Osteoblast (primary cell): Measurements from ENCODE around the gene TEX14. TPM values are rescaled to one million over a fixed set of nuclear protein-coding genes. Genes with fewer than 3 reads are reported as not detected.

Experiments
- DNase-seq: peaks from one replicate; pipeline ENCODE4 v3.0.0; 2011; ENCODE audit warnings: low spot score, mixed read lengths; ENCODE audit not compliant: insufficient read length; ENCODE audit errors: missing footprints
- H2AFZ ChIP-seq: 2 replicates; pipeline ENCODE4 v1.6.0; 2011; ENCODE audit warnings: mild to moderate bottlenecking, low read length
- H3K27ac ChIP-seq: 2 replicates; pipeline ENCODE4 v1.5.1; 2011; ENCODE audit warnings: mild to moderate bottlenecking, low read depth, low read length, moderate library complexity
- H3K27me3 ChIP-seq: 2 replicates; pipeline ENCODE4 v1.6.0; 2012; ENCODE audit warnings: mild to moderate bottlenecking, control low read depth, inconsistent platforms, low read length, moderate library complexity; ENCODE audit not compliant: insufficient read depth
- H3K36me3 ChIP-seq: 2 replicates; pipeline ENCODE4 v1.5.1; 2011; ENCODE audit warnings: mild to moderate bottlenecking, low read length, control low read depth, moderate library complexity; ENCODE audit not compliant: insufficient read depth
- H3K4me1 ChIP-seq: 2 replicates; pipeline ENCODE4 v1.5.1; 2011; ENCODE audit warnings: mild to moderate bottlenecking, low read length, control low read depth, moderate library complexity; ENCODE audit not compliant: insufficient read depth
- H3K4me2 ChIP-seq: 2 replicates; pipeline ENCODE4 v1.6.0; 2011; ENCODE audit warnings: mild to moderate bottlenecking, low read length; ENCODE audit not compliant: insufficient read depth
- H3K4me3 ChIP-seq: fragments of 200-600 bp; sonication (generic); 3 replicates; pipeline ENCODE4 v1.5.1; 2012; ENCODE audit warnings: mild to moderate bottlenecking, low read length, inconsistent platforms; ENCODE audit not compliant: insufficient read depth
- H3K79me2 ChIP-seq: 2 replicates; pipeline ENCODE4 v1.6.0; 2012; ENCODE audit warnings: mild to moderate bottlenecking, low read length, control low read depth, inconsistent platforms; ENCODE audit not compliant: insufficient read depth
- H3K9me3 ChIP-seq: 2 replicates; pipeline ENCODE4 v1.5.1; 2011; ENCODE audit warnings: low read depth, low read length, control low read depth
- H4K20me1 ChIP-seq: 2 replicates; pipeline ENCODE4 v1.6.0; 2012; ENCODE audit warnings: mild to moderate bottlenecking, low read length, control low read depth; ENCODE audit not compliant: insufficient read depth
- CTCF ChIP-seq: IDR thresholded peaks from 2 replicates; pipeline ENCODE4 v1.5.1; 2011; ENCODE audit warnings: mild to moderate bottlenecking, low read depth, low read length, moderate library complexity; ENCODE audit errors: extremely low read depth
- total RNA-seq: library from RNA; depleted of rRNA; stranded (reverse); fragments of >200 nt; gene quantifications from 2 replicates; pipeline ENCODE4 v1.2.3, GENCODE V29; 2012

Gene TEX14
- total RNA-seq, 1 donor: under 0.01 TPM

- peaks cover 40% of the 10 kb centered on the region for H3K4me1 ChIP-seq
- H3K4me3 ChIP-seq: no peak overlapping the region
- H4K20me1 ChIP-seq: no peaks in the 10 kb centered on the region
- no peaks in the 10 kb centered on the region for H3K9me3 ChIP-seq
- no peaks in the 10 kb centered on the region for H3K36me3 ChIP-seq
- H3K27me3 ChIP-seq: peaks cover 12% of the 10 kb centered on the region
- DNase-seq: no peak
- no peaks in the 10 kb centered on the region for H3K79me2 ChIP-seq
- no peak overlapping the region for H2AFZ ChIP-seq
- no peak overlapping the region for H3K27ac ChIP-seq
- no peak for TF ChIP-seq CTCF
- H3K4me2 ChIP-seq: no peak overlapping the region
These were observed 161.2 kb downstream of the TEX14 start for GRCh38 chr17:58530655-58531054.

- H3K9me3 ChIP-seq: no peaks in the 10 kb centered on the region
- no peaks in the 10 kb centered on the region for H3K36me3 ChIP-seq
- H3K4me2 ChIP-seq: no peak overlapping the region
- TF ChIP-seq CTCF: no peak
- peaks cover 12% of the 10 kb centered on the region for H3K27me3 ChIP-seq
- H2AFZ ChIP-seq: no peak overlapping the region
- no peak overlapping the region for H3K4me3 ChIP-seq
- no peak for DNase-seq
- H4K20me1 ChIP-seq: no peaks in the 10 kb centered on the region
- H3K27ac ChIP-seq: no peak overlapping the region
- no peaks in the 10 kb centered on the region for H3K79me2 ChIP-seq
- peaks cover 38% of the 10 kb centered on the region for H3K4me1 ChIP-seq
These were observed 162.6 kb downstream of the TEX14 start for GRCh38 chr17:58529275-58529674.

- H3K27me3 ChIP-seq: peaks cover 12% of the 10 kb centered on the region
- TF ChIP-seq CTCF: no peak
- no peak overlapping the region for H3K4me3 ChIP-seq
- H4K20me1 ChIP-seq: no peaks in the 10 kb centered on the region
- no peaks in the 10 kb centered on the region for H3K9me3 ChIP-seq
- no peak overlapping the region for H3K4me2 ChIP-seq
- no peak overlapping the region for H2AFZ ChIP-seq
- no peak overlapping the region for H3K27ac ChIP-seq
- H3K79me2 ChIP-seq: no peaks in the 10 kb centered on the region
- peaks cover 38% of the 10 kb centered on the region for H3K4me1 ChIP-seq
- DNase-seq: no peak
- H3K36me3 ChIP-seq: no peaks in the 10 kb centered on the region
These were observed 163.4 kb downstream of the TEX14 start for GRCh38 chr17:58528443-58528842.

GRCh38 chr17:58527949-58528348 lies 163.9 kb downstream of the TEX14 start:
- no peaks in the 10 kb centered on the region for H3K9me3 ChIP-seq
- H2AFZ ChIP-seq: no peak overlapping the region
- H3K4me2 ChIP-seq: no peak overlapping the region
- peaks cover 38% of the 10 kb centered on the region for H3K4me1 ChIP-seq
- no peaks in the 10 kb centered on the region for H4K20me1 ChIP-seq
- no peaks in the 10 kb centered on the region for H3K79me2 ChIP-seq
- DNase-seq: peak; percentile 83
- TF ChIP-seq CTCF: no peak
- H3K27me3 ChIP-seq: peaks cover 12% of the 10 kb centered on the region
- no peak overlapping the region for H3K4me3 ChIP-seq
- no peaks in the 10 kb centered on the region for H3K36me3 ChIP-seq
- no peak overlapping the region for H3K27ac ChIP-seq
